SK-N-DZ (cell line): ENCODE measurements around the gene FAM163A.
"Not testable (repeated sequence)": the region's sequence is repeated elsewhere in the genome, so short reads cannot be mapped to it uniquely, and the experiment has no call there.

Experiments used
- DNase-seq: peaks from one replicate; pipeline ENCODE4 v3.0.0-alpha.2; 2015; ENCODE audit warnings: low spot score

The FAM163A gene

GRCh38 chr1:179788259-179788658, 45.2 kb downstream of the FAM163A start:
- no peak for DNase-seq

- no peak for DNase-seq
Measured at GRCh38 chr1:179793281-179793680, 50.2 kb downstream of the FAM163A start.

GRCh38 chr1:179794146-179794545, 51.1 kb downstream of the FAM163A start:
- DNase-seq, result no peak

GRCh38 chr1:179794669-179795068, 51.6 kb downstream of the FAM163A start:
- peak; percentile 66 for DNase-seq

GRCh38 chr1:179798213-179798863, 55.2 kb downstream of the FAM163A start:
- DNase-seq, result no peak

GRCh38 chr1:179798864-179799516, 55.9 kb downstream of the FAM163A start:
- DNase-seq, result peak; percentile 47

GRCh38 chr1:179800481-179800880, 57.4 kb downstream of the FAM163A start:
- DNase-seq, result no peak

GRCh38 chr1:179803104-179803503, 60.0 kb downstream of the FAM163A start:
- no peak for DNase-seq

GRCh38 chr1:179803918-179804317, 60.8 kb downstream of the FAM163A start:
- DNase-seq, result no peak

- DNase-seq, result not testable (repeated sequence)
Measured at GRCh38 chr1:179804417-179804816, 61.3 kb downstream of the FAM163A start.

GRCh38 chr1:179805291-179806195, 62.5 kb downstream of the FAM163A start:
- no peak for DNase-seq

- DNase-seq, result no peak
Measured at GRCh38 chr1:179806333-179806732, 63.2 kb downstream of the FAM163A start.

- no peak for DNase-seq
Measured at GRCh38 chr1:179807291-179807690, 64.2 kb downstream of the FAM163A start.

- no peak for DNase-seq
Measured at GRCh38 chr1:179807691-179808485, 64.8 kb downstream of the FAM163A start.

GRCh38 chr1:179808503-179808902, 65.4 kb downstream of the FAM163A start:
- no peak for DNase-seq

GRCh38 chr1:179809506-179810366, 66.6 kb downstream of the FAM163A start:
- DNase-seq, result peak; percentile 82

- DNase-seq, result no peak
Measured at GRCh38 chr1:179810367-179810715, 67.2 kb downstream of the FAM163A start.

GRCh38 chr1:179812501-179813292, 69.6 kb downstream of the FAM163A start:
- no peak for DNase-seq

GRCh38 chr1:179813626-179814545, 70.8 kb downstream of the FAM163A start:
- no peak for DNase-seq
